ENCODE data around the gene PALLD.

GRCh38 chr4:168451331-168451730 is 45.5 kb upstream of the PALLD start:
- TF ChIP-seq CTCF (IDR thresholded peaks at IDR 0.05; ENCODE audit: low read depth, low read length): no peak
- TF ChIP-seq POLR2A (IDR thresholded peaks at IDR 0.05; ENCODE audit: extremely low read depth, insufficient read length): no peak
- TF ChIP-seq MYC (IDR thresholded peaks at IDR 0.05; ENCODE audit: low read depth, low read length): no peak
- no peak for TF ChIP-seq MAX (IDR thresholded peaks at IDR 0.05; ENCODE audit: low read depth, low read length)
